Measurements from ENCODE around the gene AASDH. TPM values are rescaled to one million over a fixed set of nuclear protein-coding genes. Genes with fewer than 3 reads are reported as not detected.

AASDH gene
- total RNA-seq, 2 donors from 2014 or later, result 6.5 to 9.8 TPM

- ATAC-seq (no peak), DNase-seq (no peak)
- intact Hi-C loops (cut with DNase I, micrococcal nuclease), result no loop called here
Observed at GRCh38 chr4:56326363-56326762, 60.9 kb downstream of the AASDH start.

DNA sequence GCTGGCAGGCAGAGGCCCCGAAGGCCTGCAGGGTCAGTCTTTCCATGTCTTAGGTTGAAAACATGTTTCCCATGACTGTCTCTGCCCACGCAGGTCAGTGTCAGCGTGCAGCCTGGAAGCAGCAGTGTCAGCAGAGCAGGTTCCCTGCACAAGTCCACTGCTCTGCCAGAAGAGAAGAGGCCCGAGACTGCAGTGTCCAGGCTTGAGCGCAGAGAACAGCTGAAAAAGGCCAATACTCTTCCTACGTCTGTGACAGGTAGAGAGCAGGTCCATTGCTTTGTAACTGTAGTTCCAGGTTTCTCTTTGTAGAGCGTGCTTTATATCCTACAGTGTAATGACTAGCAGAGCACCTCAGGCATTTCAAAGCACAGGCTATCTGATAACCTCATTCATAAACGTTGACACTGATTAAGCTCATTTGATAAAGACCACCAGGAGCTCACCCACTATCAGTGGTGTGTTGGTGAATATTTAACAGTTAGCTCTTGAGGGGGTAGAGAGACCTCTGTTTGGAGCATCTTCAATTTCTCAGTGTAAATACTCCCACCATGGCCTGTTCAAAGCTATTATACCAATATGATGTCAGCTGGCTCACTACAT, 63.2 kb downstream of the AASDH start:
- ATAC-seq (no peak), DNase-seq (no peak)
- intact Hi-C loops (cut with DNase I, micrococcal nuclease), result no loop called here

GRCh38 chr4:56323327-56323726, 64.0 kb downstream of the AASDH start:
- intact Hi-C loops (cut with DNase I, micrococcal nuclease), result no loop called here
- DNase-seq (no peak), ATAC-seq (no peak)

GRCh38 chr4:56321251-56321650, 66.0 kb downstream of the AASDH start:
- ATAC-seq (no peak), DNase-seq (no peak)
- intact Hi-C loops (cut with DNase I, micrococcal nuclease), result no loop called here

GRCh38 chr4:56320293-56320692, 67.0 kb downstream of the AASDH start:
- no peak for DNase-seq
- intact Hi-C loops (cut with DNase I, micrococcal nuclease), result no loop called here
- ATAC-seq, result no peak

- ATAC-seq (no peak), DNase-seq (no peak)
- intact Hi-C loops (cut with DNase I, micrococcal nuclease), result no loop called here
Observed at GRCh38 chr4:56318555-56318954, 68.7 kb downstream of the AASDH start.

GRCh38 chr4:56317749-56318148, 69.5 kb downstream of the AASDH start:
- intact Hi-C loops (cut with DNase I, micrococcal nuclease), result no loop called here
- ATAC-seq, result no peak
- DNase-seq, result no peak

DNA sequence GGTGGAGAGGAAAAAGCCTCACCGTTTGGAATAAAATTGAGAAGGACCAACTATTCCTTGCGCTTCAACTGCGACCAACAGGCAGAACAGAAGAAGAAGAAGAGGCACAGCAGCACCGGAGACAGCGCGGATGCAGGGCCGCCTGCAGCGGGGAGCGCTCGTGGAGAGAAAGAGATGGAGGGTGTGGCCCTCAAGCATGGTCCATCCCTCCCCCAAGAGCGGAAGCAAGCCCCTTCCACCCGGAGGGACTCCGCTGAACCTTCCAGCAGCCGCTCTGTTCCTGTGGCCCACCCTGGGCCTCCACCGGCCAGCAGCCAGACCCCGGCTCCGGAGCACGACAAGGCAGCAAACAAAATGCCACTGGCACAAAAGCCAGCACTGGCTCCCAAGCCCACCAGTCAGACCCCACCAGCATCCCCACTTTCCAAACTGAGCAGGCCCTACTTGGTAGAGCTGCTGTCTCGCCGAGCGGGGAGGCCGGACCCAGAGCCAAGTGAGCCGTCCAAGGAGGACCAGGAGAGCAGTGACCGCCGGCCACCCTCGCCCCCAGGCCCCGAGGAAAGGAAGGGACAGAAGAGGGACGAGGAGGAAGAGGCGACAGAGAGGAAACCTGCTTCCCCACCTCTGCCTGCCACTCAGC, 71.2 kb downstream of the AASDH start:
- peak; percentile 13 for ATAC-seq
- no peak for DNase-seq
- intact Hi-C loops (cut with DNase I, micrococcal nuclease), result no loop called here

- ATAC-seq (no peak), DNase-seq (no peak)
- intact Hi-C loops (cut with DNase I, micrococcal nuclease), result no loop called here
Observed at GRCh38 chr4:56315543-56315942, 71.7 kb downstream of the AASDH start.

DNA sequence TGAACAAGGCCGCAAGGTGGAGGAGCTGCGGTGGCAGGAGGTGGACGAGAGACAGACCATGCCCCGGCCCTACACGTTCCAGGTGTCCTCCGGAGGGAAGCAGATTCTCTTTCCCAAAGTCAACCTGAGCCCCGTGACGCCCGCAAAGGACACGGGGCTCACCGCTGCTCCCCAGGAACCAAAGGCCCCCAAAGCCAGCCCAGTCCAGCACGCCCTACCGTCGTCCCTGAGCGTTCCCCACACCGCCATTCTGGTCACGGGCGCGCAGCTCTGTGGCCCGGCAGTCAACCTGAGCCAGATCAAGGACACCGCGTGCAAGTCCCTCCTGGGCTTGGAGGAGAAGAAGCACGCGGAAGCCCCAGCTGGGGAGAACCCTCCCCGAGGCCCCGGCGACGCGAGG, 72.2 kb downstream of the AASDH start:
- ATAC-seq (peak; percentile 32), DNase-seq (no peak)
- intact Hi-C loops (cut with DNase I, micrococcal nuclease), result no loop called here

GRCh38 chr4:56314207-56314915, 72.9 kb downstream of the AASDH start:
- ATAC-seq, result peak; percentile 12
- DNase-seq, result no peak
- intact Hi-C loops (cut with DNase I, micrococcal nuclease), result no loop called here

GRCh38 chr4:56313132-56313531, 74.2 kb downstream of the AASDH start:
- intact Hi-C loops (cut with DNase I, micrococcal nuclease), result no loop called here
- DNase-seq (no peak), ATAC-seq (no peak)

DNA sequence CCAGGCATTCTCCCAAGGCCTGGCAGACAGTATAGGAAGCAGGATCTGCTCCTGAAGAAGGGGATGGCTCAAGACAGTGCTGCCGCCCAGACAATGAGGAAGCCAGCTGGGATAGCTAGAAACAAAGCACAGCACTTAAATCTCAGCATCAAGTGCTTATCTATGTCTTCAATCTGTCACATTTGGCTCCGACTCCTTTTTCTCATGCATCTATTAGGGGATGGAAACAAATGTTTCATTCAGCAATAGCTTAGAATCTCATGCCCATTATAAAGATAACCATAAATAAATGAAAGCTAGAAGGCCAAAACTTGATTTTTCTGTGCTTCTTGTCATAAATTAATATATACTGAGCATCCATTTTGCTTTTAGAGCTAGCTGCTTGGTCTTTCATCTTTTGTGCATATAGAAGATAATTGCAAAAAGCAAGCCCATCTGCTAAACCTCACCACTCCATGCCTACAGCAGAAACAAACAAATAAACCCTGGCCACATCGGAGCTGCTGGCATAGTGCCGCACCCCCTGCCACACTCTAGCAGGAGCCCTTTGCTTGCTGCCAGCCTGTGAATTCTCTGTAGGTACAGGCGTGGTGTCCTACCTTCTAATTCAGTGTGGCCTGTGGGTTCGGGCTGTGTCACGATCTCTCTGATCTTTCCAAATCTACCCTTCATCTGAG, 75.9 kb downstream of the AASDH start:
- no peak for ATAC-seq
- intact Hi-C loops (cut with DNase I, micrococcal nuclease), result no loop called here
- DNase-seq, result no peak

DNA sequence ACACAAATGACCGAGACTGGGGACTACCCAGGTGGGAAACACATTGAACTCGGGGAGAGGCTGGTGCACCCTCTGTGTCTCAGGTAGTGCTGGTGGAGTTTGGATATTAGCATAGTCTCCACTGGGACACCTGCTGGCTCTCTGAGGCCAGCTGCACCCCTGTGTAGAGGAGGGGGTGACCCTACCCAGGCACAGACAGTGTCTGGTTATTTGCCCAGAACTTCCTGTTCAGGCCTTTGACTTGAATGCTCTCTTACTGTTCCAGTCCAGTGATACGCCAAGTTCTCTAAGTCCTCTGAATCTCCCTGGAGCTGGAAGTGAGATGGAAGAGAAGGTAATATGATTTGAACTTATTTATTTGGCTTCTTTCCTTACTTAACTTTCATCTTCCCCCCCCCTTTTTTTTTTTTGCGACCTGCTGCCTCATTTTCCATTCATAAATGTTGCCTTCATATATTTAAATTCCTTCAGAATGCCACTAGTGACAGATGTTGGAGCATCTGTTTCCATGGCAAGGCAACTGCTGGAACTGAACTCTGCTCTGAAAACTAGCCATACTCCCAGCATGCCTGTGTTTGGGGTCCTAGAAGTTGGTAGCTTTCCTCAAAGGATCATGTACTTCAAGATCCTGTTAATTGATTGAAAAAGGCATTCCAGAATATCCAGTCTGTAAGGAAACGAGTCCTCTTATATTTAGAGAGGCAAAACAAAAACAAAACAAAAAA, 76.7 kb downstream of the AASDH start:
- DNase-seq (no peak), ATAC-seq (no peak)
- intact Hi-C loops (cut with DNase I, micrococcal nuclease), result no loop called here

GRCh38 chr4:56308384-56308783, 78.9 kb downstream of the AASDH start:
- ATAC-seq, result no peak
- DNase-seq, result no peak
- intact Hi-C loops (cut with DNase I, micrococcal nuclease), result loop anchor here in 1 of 2 donors (10.0 kb wide), 1 partner anchor 364 kb away; the partner anchor contains the start of gene CEP135

- DNase-seq, result no peak
- intact Hi-C loops (cut with DNase I, micrococcal nuclease), result loop anchor here in 1 of 2 donors (10.0 kb wide), 1 partner anchor 363 kb away; the partner anchor contains the start of gene CEP135
Observed at GRCh38 chr4:56307423-56307822, 79.9 kb downstream of the AASDH start.

GRCh38 chr4:56305390-56305789, 81.9 kb downstream of the AASDH start:
- DNase-seq (no peak), ATAC-seq (no peak)
- intact Hi-C loops (cut with DNase I, micrococcal nuclease), result loop anchor here in 1 of 2 donors (10.0 kb wide), 1 partner anchor 361 kb away; the partner anchor contains the start of gene CEP135

More at GRCh38 chr4:56307423-56307822, 79.9 kb downstream of the AASDH start:
- ATAC-seq, result peak; percentile 51

- no peak for ATAC-seq
- intact Hi-C loops (cut with DNase I, micrococcal nuclease), result loop anchor here in 1 of 2 donors (10.0 kb wide), 1 partner anchor 359 kb away; the partner anchor contains the start of gene CEP135
Observed at GRCh38 chr4:56303921-56304320, 83.4 kb downstream of the AASDH start.

DNA sequence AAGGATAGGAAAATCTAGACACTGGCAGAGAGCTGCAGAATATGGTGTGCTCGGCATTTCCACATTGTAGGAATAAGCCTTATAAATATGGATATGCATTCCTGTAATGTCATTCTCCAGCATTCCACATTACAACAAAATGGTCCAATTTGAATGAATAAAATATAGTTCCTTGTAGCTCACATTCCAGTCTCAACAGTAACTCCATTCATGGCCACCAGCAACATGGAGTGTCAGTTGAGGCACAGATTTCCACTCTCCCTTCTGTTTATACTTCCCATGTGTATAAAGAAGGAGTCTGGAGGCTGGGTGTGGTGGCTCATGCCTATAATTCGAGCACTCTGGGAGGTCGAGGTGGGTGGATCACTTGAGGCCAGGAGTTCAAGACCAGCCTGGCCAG, 84.5 kb downstream of the AASDH start:
- ATAC-seq (no peak), DNase-seq (no peak)
- intact Hi-C loops (cut with DNase I, micrococcal nuclease), result loop anchor here in 1 of 2 donors (10.0 kb wide), 1 partner anchor 358 kb away; the partner anchor contains the start of gene CEP135

More at GRCh38 chr4:56303921-56304320, 83.4 kb downstream of the AASDH start:
- no peak for DNase-seq
